Measurements from ENCODE around the gene AMPH.

GRCh38 chr7:38452681-38453108 lies 178.5 kb downstream of the AMPH start:
- no peak for TF ChIP-seq POLR2A (IDR thresholded peaks at IDR 0.05; ENCODE audit: low read depth, low read length)
- TF ChIP-seq POLR2AphosphoS5 (IDR thresholded peaks at IDR 0.05; ENCODE audit: low read depth, low read length): no peak

All from GM12892 (cell line).